SK-N-SH treated with all-trans-retinoic acid at 6 μM for 48 hours (cell line): Measurements from ENCODE around the gene GTF2F1.
"Not testable (repeated sequence)": the region's sequence is repeated elsewhere in the genome, so short reads cannot be mapped to it uniquely, and the experiment has no call there.

Source experiments
- ATAC-seq: fragments of 200-7000 bp; cut with Tn5 transposase; 3 replicates; pipeline ENCODE4 v1.9.1; 2020; ENCODE audit warnings: mild to moderate bottlenecking, moderate library complexity
- ARNTL ChIP-seq: fragments of 450-650 bp; formaldehyde crosslinking; IDR thresholded peaks from 2 replicates; pipeline ENCODE4 v1.5.0; 2020; ENCODE audit warnings: low read depth, mild to moderate bottlenecking, moderate library complexity, borderline replicate concordance
- BACH2 ChIP-seq: fragments of 250-450 bp; sonication (Bioruptor Pico); IDR thresholded peaks from 2 replicates; pipeline ENCODE4 v1.9.0; 2021; ENCODE audit warnings: mild to moderate bottlenecking, borderline replicate concordance
- CSDC2 ChIP-seq: fragments of 250-450 bp; sonication (Bioruptor Pico); IDR thresholded peaks from 2 replicates; pipeline ENCODE4 v1.5.0; 2020; ENCODE audit warnings: mild to moderate bottlenecking, moderate library complexity
- ESRRG ChIP-seq: fragments of 250-450 bp; sonication (Bioruptor Pico); IDR thresholded peaks from 2 replicates; pipeline ENCODE4 v1.6.1; 2021; ENCODE audit warnings: mild to moderate bottlenecking
- OSR1 ChIP-seq: fragments of 250-450 bp; sonication (Bioruptor Pico); IDR thresholded peaks from 2 replicates; pipeline ENCODE4 v1.8.0; 2022; ENCODE audit warnings: moderate library complexity, mild to moderate bottlenecking, inconsistent platforms
- POU6F1 ChIP-seq: fragments of 250-450 bp; sonication (Bioruptor Pico); IDR thresholded peaks from 2 replicates; pipeline ENCODE4 v1.8.0; 2021; ENCODE audit warnings: low read depth, mild to moderate bottlenecking, moderate library complexity, borderline replicate concordance
- RARB ChIP-seq: fragments of 250-450 bp; sonication (Bioruptor Pico); IDR thresholded peaks from 2 replicates; pipeline ENCODE4 v1.8.0; 2021; ENCODE audit warnings: mild to moderate bottlenecking, moderate library complexity
- SNAI2 ChIP-seq: fragments of 250-450 bp; sonication (Bioruptor Pico); IDR thresholded peaks from 2 replicates; pipeline ENCODE4 v1.5.0; 2020; ENCODE audit warnings: mild to moderate bottlenecking, moderate library complexity
- TOX ChIP-seq: fragments of 250-450 bp; sonication (Bioruptor Pico); IDR thresholded peaks from 2 replicates; pipeline ENCODE4 v1.8.0; 2021; ENCODE audit warnings: mild to moderate bottlenecking, moderate library complexity, borderline replicate concordance
- ZFP3 ChIP-seq: fragments of 250-450 bp; sonication (Bioruptor Pico); IDR thresholded peaks from 2 replicates; pipeline ENCODE4 v1.5.0; 2020; ENCODE audit warnings: mild to moderate bottlenecking, moderate library complexity
- ZFP30 ChIP-seq: fragments of 450-650 bp; formaldehyde crosslinking; IDR thresholded peaks from 2 replicates; pipeline ENCODE4 v1.5.0; 2022; ENCODE audit warnings: mild to moderate bottlenecking, moderate library complexity
- ZNF565 ChIP-seq: fragments of 450-650 bp; formaldehyde crosslinking; conservative IDR thresholded peaks from 2 replicates; pipeline ENCODE4 v1.5.0; 2020; ENCODE audit warnings: low read depth, mild to moderate bottlenecking, moderate library complexity
- ZNF70 ChIP-seq: fragments of 450-650 bp; formaldehyde crosslinking; IDR thresholded peaks from 2 replicates; pipeline ENCODE4 v1.5.0; 2020; ENCODE audit warnings: mild to moderate bottlenecking, moderate library complexity
- ZNF8 ChIP-seq: fragments of 450-650 bp; formaldehyde crosslinking; IDR thresholded peaks from 2 replicates; pipeline ENCODE4 v1.5.0; 2020; ENCODE audit warnings: mild to moderate bottlenecking, moderate library complexity
- TF ChIP-seq, protein P1 (sequence below): fragments of 250-450 bp; sonication (Bioruptor Pico); IDR thresholded peaks from 2 replicates; pipeline ENCODE4 v1.5.0; 2020; ENCODE audit warnings: mild to moderate bottlenecking, moderate library complexity
- TF ChIP-seq, protein P2 (sequence below): fragments of 250-450 bp; sonication (Bioruptor Pico); IDR thresholded peaks from 2 replicates; pipeline ENCODE4 v1.5.1; 2021; ENCODE audit warnings: mild to moderate bottlenecking, moderate library complexity

The GTF2F1 gene

DNA sequence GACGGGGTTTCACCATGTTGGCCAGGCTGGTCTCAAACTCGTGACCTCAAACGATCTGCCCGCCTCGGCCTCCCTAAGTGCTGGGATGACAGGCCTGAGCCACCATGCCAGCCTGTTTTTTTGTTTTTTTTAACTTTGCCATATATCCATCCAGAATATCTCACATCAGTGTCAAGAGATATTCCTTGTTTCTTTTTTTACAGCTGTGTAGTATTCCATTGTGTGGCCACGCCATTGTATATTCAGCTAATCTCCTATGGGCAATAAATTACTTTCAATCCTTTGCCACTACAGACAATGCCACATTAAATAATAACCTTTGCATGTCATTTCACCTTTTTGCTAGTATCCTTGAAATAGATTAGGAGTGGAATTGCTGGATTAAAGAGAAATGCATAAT is 16.4 kb upstream of the GTF2F1 start:
- TF ChIP-seq ZNF565 (CRISPR knock-in tag) (no peak), ESRRG (no peak), ZNF70 (CRISPR knock-in tag) (no peak), ZFP3 (no peak), ARNTL (CRISPR knock-in tag) (no peak), ZNF8 (CRISPR knock-in tag) (no peak), TOX (CRISPR knock-in tag) (no peak), CSDC2 (CRISPR knock-in tag) (no peak)
- TF ChIP-seq, protein P1, sequence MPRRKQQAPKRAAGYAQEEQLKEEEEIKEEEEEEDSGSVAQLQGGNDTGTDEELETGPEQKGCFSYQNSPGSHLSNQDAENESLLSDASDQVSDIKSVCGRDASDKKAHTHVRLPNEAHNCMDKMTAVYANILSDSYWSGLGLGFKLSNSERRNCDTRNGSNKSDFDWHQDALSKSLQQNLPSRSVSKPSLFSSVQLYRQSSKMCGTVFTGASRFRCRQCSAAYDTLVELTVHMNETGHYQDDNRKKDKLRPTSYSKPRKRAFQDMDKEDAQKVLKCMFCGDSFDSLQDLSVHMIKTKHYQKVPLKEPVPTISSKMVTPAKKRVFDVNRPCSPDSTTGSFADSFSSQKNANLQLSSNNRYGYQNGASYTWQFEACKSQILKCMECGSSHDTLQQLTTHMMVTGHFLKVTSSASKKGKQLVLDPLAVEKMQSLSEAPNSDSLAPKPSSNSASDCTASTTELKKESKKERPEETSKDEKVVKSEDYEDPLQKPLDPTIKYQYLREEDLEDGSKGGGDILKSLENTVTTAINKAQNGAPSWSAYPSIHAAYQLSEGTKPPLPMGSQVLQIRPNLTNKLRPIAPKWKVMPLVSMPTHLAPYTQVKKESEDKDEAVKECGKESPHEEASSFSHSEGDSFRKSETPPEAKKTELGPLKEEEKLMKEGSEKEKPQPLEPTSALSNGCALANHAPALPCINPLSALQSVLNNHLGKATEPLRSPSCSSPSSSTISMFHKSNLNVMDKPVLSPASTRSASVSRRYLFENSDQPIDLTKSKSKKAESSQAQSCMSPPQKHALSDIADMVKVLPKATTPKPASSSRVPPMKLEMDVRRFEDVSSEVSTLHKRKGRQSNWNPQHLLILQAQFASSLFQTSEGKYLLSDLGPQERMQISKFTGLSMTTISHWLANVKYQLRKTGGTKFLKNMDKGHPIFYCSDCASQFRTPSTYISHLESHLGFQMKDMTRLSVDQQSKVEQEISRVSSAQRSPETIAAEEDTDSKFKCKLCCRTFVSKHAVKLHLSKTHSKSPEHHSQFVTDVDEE (CRISPR knock-in tag) = no peak
- TF ChIP-seq, protein P2, sequence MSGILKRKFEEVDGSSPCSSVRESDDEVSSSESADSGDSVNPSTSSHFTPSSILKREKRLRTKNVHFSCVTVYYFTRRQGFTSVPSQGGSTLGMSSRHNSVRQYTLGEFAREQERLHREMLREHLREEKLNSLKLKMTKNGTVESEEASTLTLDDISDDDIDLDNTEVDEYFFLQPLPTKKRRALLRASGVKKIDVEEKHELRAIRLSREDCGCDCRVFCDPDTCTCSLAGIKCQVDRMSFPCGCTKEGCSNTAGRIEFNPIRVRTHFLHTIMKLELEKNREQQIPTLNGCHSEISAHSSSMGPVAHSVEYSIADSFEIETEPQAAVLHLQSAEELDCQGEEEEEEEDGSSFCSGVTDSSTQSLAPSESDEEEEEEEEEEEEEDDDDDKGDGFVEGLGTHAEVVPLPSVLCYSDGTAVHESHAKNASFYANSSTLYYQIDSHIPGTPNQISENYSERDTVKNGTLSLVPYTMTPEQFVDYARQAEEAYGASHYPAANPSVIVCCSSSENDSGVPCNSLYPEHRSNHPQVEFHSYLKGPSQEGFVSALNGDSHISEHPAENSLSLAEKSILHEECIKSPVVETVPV (CRISPR knock-in tag) = no peak
- TF ChIP-seq, all 23 proteins: peak for 0
- ATAC-seq = no peak

- ATAC-seq = no peak
- no peak for TF ChIP-seq RARB (CRISPR knock-in tag)
- TF ChIP-seq ZNF8 (CRISPR knock-in tag) = no peak
- TF ChIP-seq ZNF70 (CRISPR knock-in tag) = no peak
- TF ChIP-seq, protein P1 (CRISPR knock-in tag) = no peak
- TF ChIP-seq ESRRG = no peak
These were observed 13.4 kb upstream of the GTF2F1 start for GRCh38 chr19:6406401-6406800.

DNA sequence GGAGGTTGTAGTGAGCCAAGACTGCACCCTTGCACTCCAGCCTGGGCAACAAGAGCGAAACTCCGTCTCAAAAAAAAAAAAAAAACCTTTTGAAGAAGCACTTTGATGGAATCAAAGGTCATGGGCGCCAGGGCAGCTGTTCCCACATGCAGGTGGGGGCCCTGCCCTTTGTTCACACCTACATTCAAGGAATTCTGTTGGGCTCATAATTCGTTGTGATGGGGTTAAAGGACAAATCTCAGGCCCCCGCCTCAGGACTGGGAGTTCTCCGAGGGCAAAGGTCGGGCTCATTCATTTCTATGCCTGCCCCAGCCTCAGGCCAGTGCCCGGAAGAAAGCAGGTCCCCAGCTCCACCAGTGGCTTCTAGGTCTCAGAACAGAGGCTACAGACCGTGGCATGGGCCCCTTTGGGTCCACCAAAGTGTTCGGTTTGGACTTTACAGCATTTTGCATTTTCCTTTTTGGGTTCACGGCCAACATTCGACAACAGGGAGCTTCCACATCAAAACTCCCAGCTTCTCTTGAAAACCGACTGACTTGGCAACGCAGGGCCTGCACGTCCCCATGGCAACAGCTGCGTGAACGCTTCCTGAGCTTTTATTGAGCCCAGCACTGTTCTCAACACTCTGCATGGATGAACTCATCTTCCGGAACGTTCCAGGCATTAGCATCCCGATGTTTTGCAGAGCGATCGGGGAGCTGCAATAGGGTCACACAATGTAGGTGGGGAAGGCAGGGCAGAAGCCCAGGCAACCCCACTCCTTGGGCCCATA is 10.1 kb upstream of the GTF2F1 start:
- no peak for TF ChIP-seq POU6F1 (CRISPR knock-in tag)
- no peak for TF ChIP-seq ZNF565 (CRISPR knock-in tag)
- no peak for TF ChIP-seq ZNF8 (CRISPR knock-in tag)

GRCh38 chr19:6402058-6402457 is 9.1 kb upstream of the GTF2F1 start:
- no peak for ATAC-seq
- TF ChIP-seq ARNTL (CRISPR knock-in tag) = no peak
- no peak for TF ChIP-seq OSR1 (CRISPR knock-in tag)
- no peak for TF ChIP-seq SNAI2 (CRISPR knock-in tag)
- no peak for TF ChIP-seq ZFP3
- no peak for TF ChIP-seq RARB (CRISPR knock-in tag)
- TF ChIP-seq POU6F1 (CRISPR knock-in tag) = no peak
- TF ChIP-seq BACH2 (CRISPR knock-in tag) = no peak
- no peak for TF ChIP-seq ZFP30

More for the DNA sequence above, 10.1 kb upstream of the GTF2F1 start:
- ATAC-seq = no peak

- ATAC-seq = not testable (repeated sequence)
These were observed 7.3 kb upstream of the GTF2F1 start for GRCh38 chr19:6400062-6400944.
